Mononuclear cell (primary cell): Measurements from ENCODE around the gene ACP3. TPM values are rescaled to one million over a fixed set of nuclear protein-coding genes. Genes with fewer than 3 reads are reported as not detected.

Source experiments
- H3K27me3 ChIP-seq: 2 replicates; pipeline ENCODE4 v1.6.0; 2011; ENCODE audit warnings: low read length, control low read depth; ENCODE audit not compliant: insufficient read depth
- H3K4me1 ChIP-seq: 2 replicates; pipeline ENCODE4 v1.5.1; 2011; ENCODE audit warnings: mild to moderate bottlenecking, low read length, control low read depth; ENCODE audit not compliant: insufficient read depth
- H3K4me3 ChIP-seq: 2 replicates; pipeline ENCODE4 v1.5.1; 2011; ENCODE audit warnings: mild to moderate bottlenecking, low read length, moderate library complexity
- H3K9me3 ChIP-seq: 2 replicates; pipeline ENCODE4 v1.5.1; 2011; ENCODE audit warnings: low read depth, mild to moderate bottlenecking, control low read depth, low read length
- total RNA-seq: library from RNA; depleted of rRNA; stranded (reverse); fragments of >200 nt; gene quantifications from one replicate; pipeline ENCODE4 v1.2.3, GENCODE V29; 2012

ACP3 gene, protein sequence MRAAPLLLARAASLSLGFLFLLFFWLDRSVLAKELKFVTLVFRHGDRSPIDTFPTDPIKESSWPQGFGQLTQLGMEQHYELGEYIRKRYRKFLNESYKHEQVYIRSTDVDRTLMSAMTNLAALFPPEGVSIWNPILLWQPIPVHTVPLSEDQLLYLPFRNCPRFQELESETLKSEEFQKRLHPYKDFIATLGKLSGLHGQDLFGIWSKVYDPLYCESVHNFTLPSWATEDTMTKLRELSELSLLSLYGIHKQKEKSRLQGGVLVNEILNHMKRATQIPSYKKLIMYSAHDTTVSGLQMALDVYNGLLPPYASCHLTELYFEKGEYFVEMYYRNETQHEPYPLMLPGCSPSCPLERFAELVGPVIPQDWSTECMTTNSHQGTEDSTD
- 18.1 TPM for total RNA-seq

DNA sequence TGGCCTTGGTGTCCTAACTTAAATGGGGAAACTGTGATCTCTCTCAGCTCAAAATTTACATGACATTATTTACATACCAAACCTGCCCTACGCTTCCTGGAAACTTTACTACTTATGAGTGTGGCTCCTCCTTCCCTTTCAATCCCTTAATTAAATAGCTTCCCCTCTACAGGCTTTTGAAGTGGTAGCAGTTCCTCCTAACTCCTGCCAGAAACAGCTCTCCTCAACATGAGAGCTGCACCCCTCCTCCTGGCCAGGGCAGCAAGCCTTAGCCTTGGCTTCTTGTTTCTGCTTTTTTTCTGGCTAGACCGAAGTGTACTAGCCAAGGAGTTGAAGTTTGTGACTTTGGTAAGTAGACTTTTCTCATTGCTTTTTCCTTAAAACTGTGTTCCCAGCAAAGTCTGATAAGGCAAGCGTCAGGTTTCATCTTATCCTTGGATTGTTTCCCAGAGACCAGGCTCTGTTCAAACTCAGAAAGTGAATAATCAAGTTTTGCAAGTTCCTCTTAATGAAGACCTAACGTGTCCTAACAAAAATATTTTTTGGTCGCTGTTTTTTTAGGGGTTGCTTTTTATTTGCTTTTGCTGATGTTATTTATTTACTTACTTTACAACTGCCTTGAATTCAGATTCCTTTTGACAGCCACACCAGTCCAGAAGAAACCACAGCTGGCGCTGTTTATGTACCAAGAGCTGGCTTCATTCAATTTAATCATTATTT is at the start of gene ACP3:
ACP3 (plus strand) TSS at position 179 of the 720 bp plus-strand sequence; CDS start at position 229, 50 bp downstream.
- H3K4me3 ChIP-seq = peak within 1 kb of the TSS; percentile 39
- no peaks in the 10 kb centered on the region for H3K27me3 ChIP-seq
- H3K4me1 ChIP-seq = peaks cover 36% of the 10 kb centered on the region
- H3K9me3 ChIP-seq = no peaks in the 10 kb centered on the region

GRCh38 chr3:132268956-132269355 is 48.3 kb upstream of the ACP3 start:
- no peak overlapping the region for H3K4me3 ChIP-seq

GRCh38 chr3:132273036-132273435 is 44.2 kb upstream of the ACP3 start:
- no peaks in the 10 kb centered on the region for H3K4me1 ChIP-seq
- no peaks in the 10 kb centered on the region for H3K27me3 ChIP-seq
- no peak overlapping the region for H3K4me3 ChIP-seq
- H3K9me3 ChIP-seq = no peaks in the 10 kb centered on the region

More at GRCh38 chr3:132268956-132269355, 48.3 kb upstream of the ACP3 start:
- no peaks in the 10 kb centered on the region for H3K4me1 ChIP-seq
- no peaks in the 10 kb centered on the region for H3K9me3 ChIP-seq
- H3K27me3 ChIP-seq = no peaks in the 10 kb centered on the region

DNA sequence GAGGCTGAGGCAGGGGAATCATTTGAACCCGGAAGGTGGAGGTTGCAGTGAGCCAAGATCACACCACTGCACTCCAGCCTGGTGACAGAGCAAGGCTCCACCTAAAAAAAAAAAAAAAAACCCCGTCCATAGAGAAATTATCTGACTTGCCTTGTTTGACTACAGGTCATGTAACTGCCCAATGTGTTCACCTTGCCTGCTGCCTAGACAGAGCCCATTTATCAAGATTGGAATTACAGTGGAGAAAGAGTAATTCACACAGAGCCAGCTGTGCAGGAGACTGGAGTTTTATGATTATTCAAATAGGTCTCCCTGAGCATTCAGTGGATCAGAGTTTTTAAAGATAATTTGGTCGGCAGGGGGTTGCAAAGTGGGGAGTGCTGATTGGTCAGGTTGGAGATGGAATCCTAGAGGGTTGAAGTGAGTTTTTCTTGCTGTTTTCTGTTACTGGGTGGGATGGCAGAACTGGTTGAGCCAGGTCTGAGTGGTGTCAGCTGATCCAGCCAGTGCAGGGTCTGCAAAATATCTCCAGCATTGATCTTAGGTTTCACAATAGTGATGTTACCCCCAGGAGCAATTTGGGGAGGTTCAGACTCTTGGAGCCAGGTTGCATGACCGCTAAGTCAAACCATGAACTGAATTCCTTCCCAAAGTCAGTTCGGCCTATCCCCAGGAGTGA is 40.8 kb upstream of the ACP3 start:
- Histone ChIP-seq H3K9me3 (no peaks in the 10 kb centered on the region), H3K27me3 (no peaks in the 10 kb centered on the region), H3K4me1 (no peaks in the 10 kb centered on the region), H3K4me3 (no peak overlapping the region)

GRCh38 chr3:132279030-132279429 is 38.2 kb upstream of the ACP3 start:
- H3K4me1 ChIP-seq = peaks cover 14% of the 10 kb centered on the region
- no peaks in the 10 kb centered on the region for H3K27me3 ChIP-seq
- H3K9me3 ChIP-seq = no peaks in the 10 kb centered on the region
- no peak overlapping the region for H3K4me3 ChIP-seq

DNA sequence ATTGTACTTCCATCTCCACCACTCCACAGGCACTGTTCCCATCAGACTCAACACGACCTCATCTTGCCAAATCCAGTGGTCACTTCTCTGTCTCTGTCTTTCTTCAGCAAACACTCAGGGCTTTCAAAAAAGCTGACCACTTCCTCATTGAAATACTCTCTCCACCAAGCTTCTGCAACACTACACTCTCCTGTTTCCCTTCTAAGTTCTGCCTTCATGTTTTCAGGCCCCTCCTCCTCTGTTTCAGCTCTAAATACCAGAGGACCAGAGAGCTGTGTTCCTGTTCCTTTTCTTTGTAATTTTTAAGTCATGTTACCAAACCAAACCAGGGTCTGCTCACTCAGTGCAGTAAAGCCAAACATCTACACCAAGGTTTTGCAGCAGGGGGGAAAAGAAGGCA is 33.8 kb upstream of the ACP3 start:
- Histone ChIP-seq H3K4me1 (peaks cover 37% of the 10 kb centered on the region), H3K9me3 (no peaks in the 10 kb centered on the region), H3K4me3 (no peak overlapping the region), H3K27me3 (no peaks in the 10 kb centered on the region)

GRCh38 chr3:132283916-132284405 is 33.2 kb upstream of the ACP3 start:
- H3K9me3 ChIP-seq = no peaks in the 10 kb centered on the region
- H3K27me3 ChIP-seq = no peaks in the 10 kb centered on the region
- H3K4me1 ChIP-seq = peaks cover 37% of the 10 kb centered on the region
- H3K4me3 ChIP-seq = no peak overlapping the region

DNA sequence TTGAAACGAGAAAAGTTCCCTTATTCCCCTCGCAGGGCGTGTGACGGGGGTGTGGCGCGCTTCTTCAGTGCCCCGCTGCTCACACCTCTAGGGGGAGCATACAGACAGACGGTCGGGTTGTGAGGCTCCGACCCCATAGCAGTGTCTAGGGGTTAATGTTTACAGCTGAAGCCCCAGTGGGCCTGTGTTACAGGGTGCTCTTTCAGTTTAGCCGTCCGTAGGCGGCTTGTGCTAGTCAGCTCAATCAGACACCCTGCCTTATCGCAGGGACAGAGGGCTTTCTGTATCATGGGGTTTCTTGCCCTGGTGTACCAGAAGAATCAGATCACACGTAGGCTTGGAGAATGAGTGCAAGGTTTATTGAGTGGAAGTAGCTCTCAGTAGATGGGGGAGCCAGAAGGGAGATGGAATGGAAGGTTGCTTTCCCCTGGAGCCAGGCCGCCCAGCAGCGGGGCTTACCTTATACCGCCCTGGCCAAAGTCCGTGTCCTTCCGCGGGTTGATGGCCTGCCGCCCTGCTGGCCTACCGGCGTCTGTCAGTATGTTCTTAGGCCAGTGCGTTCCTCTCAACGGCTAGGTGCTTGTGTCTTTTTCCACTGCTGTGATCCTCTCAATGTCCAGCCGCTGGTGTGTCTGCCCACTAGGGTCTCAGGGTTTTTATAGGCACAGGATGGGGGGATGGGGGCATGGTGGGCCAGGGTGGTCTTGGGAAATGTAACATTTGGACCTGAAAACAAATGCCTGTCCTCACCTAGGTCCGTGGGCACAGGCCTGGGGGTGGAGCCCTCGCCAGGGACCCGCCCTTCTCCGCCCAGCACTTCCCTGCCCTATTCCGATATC is 32.2 kb upstream of the ACP3 start:
- no peaks in the 10 kb centered on the region for H3K9me3 ChIP-seq
- H3K27me3 ChIP-seq = no peaks in the 10 kb centered on the region
- H3K4me3 ChIP-seq = no peak overlapping the region
- peaks cover 42% of the 10 kb centered on the region for H3K4me1 ChIP-seq

- no peaks in the 10 kb centered on the region for H3K9me3 ChIP-seq
- peaks cover 47% of the 10 kb centered on the region for H3K4me1 ChIP-seq
- H3K27me3 ChIP-seq = no peaks in the 10 kb centered on the region
- H3K4me3 ChIP-seq = no peak overlapping the region
Observed at GRCh38 chr3:132285620-132285945, 31.6 kb upstream of the ACP3 start.

DNA sequence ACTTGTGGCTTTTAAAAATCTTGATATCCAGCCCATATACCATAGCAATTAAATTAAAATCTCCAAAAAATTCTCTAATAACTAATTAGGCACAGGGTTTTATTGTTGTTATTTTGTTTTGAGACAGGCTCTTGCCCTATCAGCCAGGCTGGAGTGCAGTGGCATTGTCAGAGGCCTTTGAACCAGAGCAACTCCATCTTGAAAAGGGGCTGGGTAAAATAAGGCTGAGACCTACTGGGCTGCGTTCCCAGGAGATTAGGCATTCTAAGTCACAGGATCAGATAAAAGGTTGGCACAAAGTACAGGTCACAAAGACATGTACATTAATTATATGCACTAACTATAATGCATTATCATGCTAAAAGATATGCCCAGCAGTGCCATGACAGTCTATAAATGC is 31.2 kb upstream of the ACP3 start:
- H3K27me3 ChIP-seq = no peaks in the 10 kb centered on the region
- H3K4me1 ChIP-seq = peaks cover 51% of the 10 kb centered on the region
- no peak overlapping the region for H3K4me3 ChIP-seq
- H3K9me3 ChIP-seq = no peaks in the 10 kb centered on the region

DNA sequence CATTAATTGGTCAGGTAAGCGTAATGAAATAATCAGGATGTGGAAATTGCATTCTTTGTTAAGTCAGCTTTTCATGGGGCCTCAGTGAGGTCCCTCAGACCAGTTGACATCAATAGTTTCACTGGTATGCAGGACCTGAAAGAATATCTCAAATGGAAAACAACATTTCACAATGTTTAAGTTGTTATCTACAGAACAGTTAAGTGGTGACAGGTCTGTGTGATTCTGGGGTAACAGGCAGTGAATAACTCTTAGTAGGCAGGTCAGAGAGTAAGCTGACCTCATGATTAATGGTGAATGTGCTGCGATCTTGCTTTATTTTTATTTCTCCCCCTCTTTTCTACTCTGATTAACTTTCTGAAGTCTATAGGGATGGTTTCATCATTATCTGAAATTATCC is 28.9 kb upstream of the ACP3 start:
- Histone ChIP-seq H3K27me3 (no peaks in the 10 kb centered on the region), H3K9me3 (no peaks in the 10 kb centered on the region), H3K4me1 (peaks cover 51% of the 10 kb centered on the region), H3K4me3 (no peak overlapping the region)

GRCh38 chr3:132289316-132289715 is 27.9 kb upstream of the ACP3 start:
- H3K9me3 ChIP-seq = no peaks in the 10 kb centered on the region
- H3K4me1 ChIP-seq = peaks cover 44% of the 10 kb centered on the region
- no peak overlapping the region for H3K4me3 ChIP-seq
- no peaks in the 10 kb centered on the region for H3K27me3 ChIP-seq

GRCh38 chr3:132290833-132291232 is 26.4 kb upstream of the ACP3 start:
- H3K4me1 ChIP-seq = peaks cover 29% of the 10 kb centered on the region
- H3K4me3 ChIP-seq = no peak overlapping the region
- H3K9me3 ChIP-seq = no peaks in the 10 kb centered on the region
- H3K27me3 ChIP-seq = no peaks in the 10 kb centered on the region

DNA sequence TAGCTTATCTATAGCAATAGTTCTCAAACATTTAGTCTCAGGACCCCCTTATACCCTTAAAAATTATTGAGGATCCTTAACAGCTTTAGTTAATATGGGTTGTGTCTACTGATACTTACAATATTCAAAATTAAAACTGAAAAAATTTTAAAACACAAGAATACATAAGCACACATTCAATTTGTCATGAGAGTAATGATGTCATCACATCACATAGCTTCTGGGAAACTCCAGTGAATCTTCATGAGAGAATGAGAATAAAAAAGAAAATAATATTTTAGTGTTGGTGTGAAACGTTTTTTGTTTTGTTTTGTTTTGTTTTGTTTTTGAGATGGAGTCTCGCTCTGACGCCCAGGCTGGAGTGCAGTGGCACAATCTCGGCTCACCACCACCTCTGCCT is 25.2 kb upstream of the ACP3 start:
- Histone ChIP-seq H3K9me3 (no peaks in the 10 kb centered on the region), H3K4me3 (no peak overlapping the region), H3K27me3 (no peaks in the 10 kb centered on the region), H3K4me1 (peaks cover 24% of the 10 kb centered on the region)
